ENCODE results near the gene CENPQ.

- no peak for TF ChIP-seq CTCF (conservative IDR thresholded peaks at IDR 0.05)
- TF ChIP-seq EZH2 (IDR thresholded peaks at IDR 0.05; ENCODE audit: low read depth): no peak
Measured at GRCh38 chr6:49416195-49416594, 47.0 kb upstream of the CENPQ start.

All from PC-9 (cell line).